ENCODE results near the gene HECTD1. TPM values are rescaled to one million over a fixed set of nuclear protein-coding genes. Genes with fewer than 3 reads are reported as not detected.
"Not testable (repeated sequence)": the region's sequence is repeated elsewhere in the genome, so short reads cannot be mapped to it uniquely, and the experiment has no call there.

The HECTD1 gene
- total RNA-seq, 1 experiment from 2014 or later = 138 TPM

- intact Hi-C loops (cut with micrococcal nuclease; ENCODE audit: unreplicated experiment) = no loop called here
- CTCF ChIA-PET = no interaction called here
- H3K36me3 ChIP-seq (ENCODE audit: insufficient read depth, low read length, poor library complexity, severe bottlenecking) = no peaks in the 10 kb centered on the region
- no peaks in the 10 kb centered on the region for H3K27me3 ChIP-seq (replicated peaks; ENCODE audit: insufficient read depth, low read depth, low read length, poor library complexity)
- H3K4me3 ChIP-seq (ENCODE audit: low read depth, low read length, poor library complexity, severe bottlenecking) = no peak overlapping the region
- no peak for DNase-seq (ENCODE audit: low spot score)
- H3K4me1 ChIP-seq (ENCODE audit: insufficient read depth, low read length, poor library complexity, severe bottlenecking) = no peaks in the 10 kb centered on the region
- no peak overlapping the region for H3K27ac ChIP-seq (ENCODE audit: low read depth, low read length, poor library complexity, severe bottlenecking)
- TF ChIP-seq EZH2 (IDR thresholded peaks at IDR 0.05; ENCODE audit: borderline replicate concordance, low read depth, low read length, poor library complexity, severe bottlenecking) (no peak), CTCF (conservative IDR thresholded peaks at IDR 0.05; ENCODE audit: low read depth, low read length) (no peak)
- POLR2A ChIA-PET (ENCODE audit: low non-redundant PET) = no interaction called here
- no TSS peak for BruUV-seq (replicated peaks)
- H3K9me3 ChIP-seq (ENCODE audit: low read depth, low read length, poor library complexity, severe bottlenecking) = no peaks in the 10 kb centered on the region
Measured at GRCh38 chr14:31068235-31068634, 139.4 kb downstream of the HECTD1 start.

- POLR2A ChIA-PET (ENCODE audit: low non-redundant PET); CTCF ChIA-PET; H3K9me3 ChIP-seq (ENCODE audit: low read depth, low read length, poor library complexity, severe bottlenecking); DNase-seq (ENCODE audit: low spot score); H3K4me1 ChIP-seq (ENCODE audit: insufficient read depth, low read length, poor library complexity, severe bottlenecking); H3K27ac ChIP-seq (ENCODE audit: low read depth, low read length, poor library complexity, severe bottlenecking); H3K36me3 ChIP-seq (ENCODE audit: insufficient read depth, low read length, poor library complexity, severe bottlenecking); BruUV-seq (replicated peaks); H3K27me3 ChIP-seq (replicated peaks; ENCODE audit: insufficient read depth, low read depth, low read length, poor library complexity); intact Hi-C loops (cut with micrococcal nuclease; ENCODE audit: unreplicated experiment); H3K4me3 ChIP-seq (ENCODE audit: low read depth, low read length, poor library complexity, severe bottlenecking): not testable (repeated sequence)
Measured at GRCh38 chr14:31062908-31063307, 144.7 kb downstream of the HECTD1 start.

- H3K27ac ChIP-seq (ENCODE audit: low read depth, low read length, poor library complexity, severe bottlenecking) = no peak overlapping the region
- CTCF ChIA-PET = no interaction called here
- intact Hi-C loops (cut with micrococcal nuclease; ENCODE audit: unreplicated experiment) = no loop called here
Measured at GRCh38 chr14:31060253-31060875, 147.2 kb downstream of the HECTD1 start.

More at GRCh38 chr14:31060253-31060875, 147.2 kb downstream of the HECTD1 start:
- no peaks in the 10 kb centered on the region for H3K36me3 ChIP-seq (ENCODE audit: insufficient read depth, low read length, poor library complexity, severe bottlenecking)
- no peaks in the 10 kb centered on the region for H3K9me3 ChIP-seq (ENCODE audit: low read depth, low read length, poor library complexity, severe bottlenecking)
- BruUV-seq (replicated peaks) = no TSS peak
- no peak for DNase-seq (ENCODE audit: low spot score)
- H3K27me3 ChIP-seq (replicated peaks; ENCODE audit: insufficient read depth, low read depth, low read length, poor library complexity) = no peaks in the 10 kb centered on the region
- POLR2A ChIA-PET (ENCODE audit: low non-redundant PET) = no interaction called here
- H3K4me1 ChIP-seq (ENCODE audit: insufficient read depth, low read length, poor library complexity, severe bottlenecking) = peaks cover 5% of the 10 kb centered on the region
- no peak overlapping the region for H3K4me3 ChIP-seq (ENCODE audit: low read depth, low read length, poor library complexity, severe bottlenecking)
- TF ChIP-seq EZH2 (IDR thresholded peaks at IDR 0.05; ENCODE audit: borderline replicate concordance, low read depth, low read length, poor library complexity, severe bottlenecking) (no peak), CTCF (conservative IDR thresholded peaks at IDR 0.05; ENCODE audit: low read depth, low read length) (no peak)
